Suprapubic skin (tissue), 4 donors: ENCODE data around the gene KIRREL3. TPM values are rescaled to one million over a fixed set of nuclear protein-coding genes. Genes with fewer than 3 reads are reported as not detected.

Source experiments
- DNase-seq, 2 donors: peaks; one replicate each; pipeline ENCODE4 v3.0.0-alpha.2; 2019; ENCODE audit warnings: low spot score in 2 of 2
- H3K27ac ChIP-seq: fragments of 200-600 bp; sonication (generic); one replicate; pipeline ENCODE4 v1.5.1; 2019
- H3K27me3 ChIP-seq: fragments of 200-600 bp; sonication (generic); one replicate; pipeline ENCODE4 v1.5.1; 2019
- H3K36me3 ChIP-seq: fragments of 200-600 bp; sonication (generic); one replicate; pipeline ENCODE4 v1.5.1; 2019
- H3K4me1 ChIP-seq: fragments of 200-600 bp; sonication (generic); one replicate; pipeline ENCODE4 v1.5.1; 2019
- H3K4me3 ChIP-seq: fragments of 200-600 bp; sonication (generic); one replicate; pipeline ENCODE4 v1.5.1; 2019; ENCODE audit warnings: mild to moderate bottlenecking
- H3K9me3 ChIP-seq: fragments of 200-600 bp; sonication (generic); one replicate; pipeline ENCODE4 v1.5.1; 2019
- EP300 ChIP-seq: sonication (generic); formaldehyde crosslinking; IDR thresholded peaks from one replicate; pipeline ENCODE4 v1.6.1; 2017; ENCODE audit warnings: antibody characterized with exemption
- POLR2A ChIP-seq, 2 donors: fragments of 450-650 bp; IDR thresholded peaks; one replicate each; pipeline ENCODE4 v1.6.1; 2017; ENCODE audit warnings: antibody characterized with exemption in 2 of 2, mild to moderate bottlenecking in 2 of 2, moderate library complexity in 2 of 2
- POLR2AphosphoS5 ChIP-seq, 3 donors: sonication (generic); formaldehyde crosslinking; IDR thresholded peaks; one replicate each; pipeline ENCODE4 v1.6.1; 2017; ENCODE audit warnings: antibody characterized with exemption in 3 of 3
- WGBS: methylation state at CpG from one replicate; pipeline ENCODE4 v1.1.5; 2018; 5-methylcytosine and 5-hydroxymethylcytosine counted together
- total RNA-seq, 4 donors: library from RNA; depleted of rRNA; stranded (reverse); fragments of >200 nt; gene quantifications; one replicate each; pipeline ENCODE4 v1.1.0, GENCODE V29; 2016
- TF ChIP-seq, protein P1 (sequence below), 2 donors: fragments of 200-600 bp in 1 of 2; fragments of 450-650 bp in 1 of 2; sonication (generic) in 1 of 2; IDR thresholded peaks; one replicate each; pipeline ENCODE4 v1.5.1; 2016 to 2019; ENCODE audit warnings: antibody characterized with exemption in 2 of 2, mild to moderate bottlenecking in 1 of 2, moderate library complexity in 1 of 2

Gene KIRREL3
- total RNA-seq, 4 donors from 2014 or later, result 0.17 TPM; not detected in 3

DNA sequence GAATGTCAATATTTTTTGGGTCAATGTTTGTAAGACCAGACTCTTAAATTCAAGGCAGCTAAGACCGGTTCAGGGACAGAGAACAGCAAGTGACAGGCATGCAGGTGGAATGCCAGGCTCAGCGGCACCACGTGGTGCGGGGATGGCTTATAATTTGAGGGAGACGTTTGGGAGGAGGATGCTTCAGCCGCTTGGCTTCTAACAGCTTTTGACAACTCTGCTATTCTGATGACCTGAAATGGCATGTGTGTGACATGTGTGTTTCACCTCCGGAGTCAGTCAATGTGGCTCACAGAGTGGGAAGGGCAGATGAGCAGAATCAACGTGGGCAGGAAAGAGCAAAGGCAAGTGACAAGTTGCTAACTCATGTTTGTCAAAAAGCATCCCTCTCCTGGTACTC lies 228.3 kb downstream of the KIRREL3 start:
- DNase-seq, result no peak
- no peak overlapping the region for H3K4me3 ChIP-seq
- no peaks in the 10 kb centered on the region for H3K9me3 ChIP-seq
- TF ChIP-seq, protein P1, sequence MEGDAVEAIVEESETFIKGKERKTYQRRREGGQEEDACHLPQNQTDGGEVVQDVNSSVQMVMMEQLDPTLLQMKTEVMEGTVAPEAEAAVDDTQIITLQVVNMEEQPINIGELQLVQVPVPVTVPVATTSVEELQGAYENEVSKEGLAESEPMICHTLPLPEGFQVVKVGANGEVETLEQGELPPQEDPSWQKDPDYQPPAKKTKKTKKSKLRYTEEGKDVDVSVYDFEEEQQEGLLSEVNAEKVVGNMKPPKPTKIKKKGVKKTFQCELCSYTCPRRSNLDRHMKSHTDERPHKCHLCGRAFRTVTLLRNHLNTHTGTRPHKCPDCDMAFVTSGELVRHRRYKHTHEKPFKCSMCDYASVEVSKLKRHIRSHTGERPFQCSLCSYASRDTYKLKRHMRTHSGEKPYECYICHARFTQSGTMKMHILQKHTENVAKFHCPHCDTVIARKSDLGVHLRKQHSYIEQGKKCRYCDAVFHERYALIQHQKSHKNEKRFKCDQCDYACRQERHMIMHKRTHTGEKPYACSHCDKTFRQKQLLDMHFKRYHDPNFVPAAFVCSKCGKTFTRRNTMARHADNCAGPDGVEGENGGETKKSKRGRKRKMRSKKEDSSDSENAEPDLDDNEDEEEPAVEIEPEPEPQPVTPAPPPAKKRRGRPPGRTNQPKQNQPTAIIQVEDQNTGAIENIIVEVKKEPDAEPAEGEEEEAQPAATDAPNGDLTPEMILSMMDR (IDR thresholded peaks at IDR 0.05), result no peak
- no peak for TF ChIP-seq POLR2A (IDR thresholded peaks at IDR 0.05)
- TF ChIP-seq POLR2AphosphoS5 (IDR thresholded peaks at IDR 0.05), result no peak
- no peak for TF ChIP-seq EP300
- peaks cover 6% of the 10 kb centered on the region for H3K27me3 ChIP-seq
- no peaks in the 10 kb centered on the region for H3K36me3 ChIP-seq
- WGBS, result 65% methylated on average over 8 of the region's 8 CpGs
- no peak overlapping the region for H3K27ac ChIP-seq
- H3K4me1 ChIP-seq, result no peaks in the 10 kb centered on the region

DNA sequence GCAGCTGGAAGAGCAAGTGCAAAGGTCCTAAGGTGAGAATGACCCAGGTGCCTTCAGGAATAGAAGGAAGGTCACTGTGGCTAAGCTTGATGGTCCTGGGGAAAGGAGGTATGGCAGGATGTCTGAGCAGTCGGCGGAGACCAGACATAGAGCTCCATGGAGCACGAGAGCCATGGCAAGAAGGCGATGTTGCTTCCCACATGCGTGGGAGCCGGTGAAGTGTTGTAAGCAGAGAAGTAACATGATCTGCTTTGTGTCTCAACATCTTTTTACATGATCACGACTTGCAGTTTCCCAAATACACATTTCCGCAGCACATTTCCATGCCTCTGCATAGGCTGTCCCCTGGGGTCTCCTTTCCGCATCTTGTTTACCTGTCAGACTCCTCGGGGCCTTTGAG lies 231.9 kb downstream of the KIRREL3 start:
- no peaks in the 10 kb centered on the region for H3K27me3 ChIP-seq
- H3K36me3 ChIP-seq, result no peaks in the 10 kb centered on the region
- no peaks in the 10 kb centered on the region for H3K9me3 ChIP-seq
- no peak overlapping the region for H3K4me3 ChIP-seq
- 86% methylated on average over 10 of the region's 10 CpGs for WGBS
- no peaks in the 10 kb centered on the region for H3K4me1 ChIP-seq
- no peak for DNase-seq
- TF ChIP-seq POLR2AphosphoS5 (IDR thresholded peaks at IDR 0.05) (no peak), POLR2A (IDR thresholded peaks at IDR 0.05) (no peak), EP300 (no peak)
- TF ChIP-seq, protein P1 (IDR thresholded peaks at IDR 0.05), result no peak
- no peak overlapping the region for H3K27ac ChIP-seq

DNA sequence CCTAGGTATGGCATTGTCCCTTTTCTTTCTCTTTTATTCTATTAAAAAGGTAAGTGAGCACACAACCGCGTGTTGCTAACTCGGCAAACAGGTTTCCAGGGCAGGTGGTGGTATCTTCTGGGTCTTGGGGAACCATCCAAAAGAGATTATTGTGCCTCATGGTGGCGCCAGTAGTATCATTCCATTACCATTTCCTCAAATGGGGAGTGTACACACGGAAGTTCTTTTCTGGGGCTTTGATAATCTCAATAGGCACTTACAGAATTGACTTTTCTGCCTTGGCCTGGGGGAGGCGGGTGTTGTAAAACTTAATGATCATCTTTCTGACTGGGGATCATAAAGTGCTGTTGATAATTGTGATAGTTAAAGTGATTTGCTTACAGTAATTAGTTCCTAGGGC lies 234.1 kb downstream of the KIRREL3 start:
- Histone ChIP-seq H3K4me3 (no peak overlapping the region), H3K27me3 (no peaks in the 10 kb centered on the region), H3K9me3 (no peaks in the 10 kb centered on the region), H3K27ac (no peak overlapping the region), H3K36me3 (no peaks in the 10 kb centered on the region), H3K4me1 (no peaks in the 10 kb centered on the region)
- no peak for DNase-seq
- TF ChIP-seq EP300 (no peak), POLR2AphosphoS5 (IDR thresholded peaks at IDR 0.05) (no peak), POLR2A (IDR thresholded peaks at IDR 0.05) (no peak)
- TF ChIP-seq, protein P1 (IDR thresholded peaks at IDR 0.05), result no peak
- 81% methylated on average over 6 of the region's 6 CpGs for WGBS

DNA sequence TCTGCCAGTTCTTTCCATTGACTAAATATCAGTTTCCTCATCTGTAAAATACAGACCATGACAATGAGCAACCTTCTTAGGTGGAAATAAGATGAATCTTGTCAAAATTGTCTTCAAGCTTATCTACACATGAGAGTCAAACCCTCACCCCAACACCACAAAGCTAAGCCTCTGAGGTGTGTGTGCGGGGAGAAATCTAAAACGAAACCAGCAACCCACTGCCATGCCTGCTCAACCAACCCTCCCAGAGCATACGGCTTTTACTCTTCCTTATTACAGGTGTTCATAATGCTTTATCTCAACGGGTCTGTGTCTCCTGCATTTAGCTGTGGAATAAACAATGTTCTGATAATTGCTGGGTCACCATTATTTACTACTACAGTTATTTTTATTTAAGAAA lies 235.4 kb downstream of the KIRREL3 start:
- no peaks in the 10 kb centered on the region for H3K27me3 ChIP-seq
- no peaks in the 10 kb centered on the region for H3K9me3 ChIP-seq
- no peaks in the 10 kb centered on the region for H3K4me1 ChIP-seq
- TF ChIP-seq POLR2AphosphoS5 (IDR thresholded peaks at IDR 0.05) (no peak), POLR2A (IDR thresholded peaks at IDR 0.05) (no peak), EP300 (no peak)
- TF ChIP-seq, protein P1 (IDR thresholded peaks at IDR 0.05), result no peak
- H3K36me3 ChIP-seq, result no peaks in the 10 kb centered on the region
- H3K27ac ChIP-seq, result no peak overlapping the region
- DNase-seq, result no peak
- no peak overlapping the region for H3K4me3 ChIP-seq
- WGBS, result 89% methylated on average over 4 of the region's 4 CpGs

GRCh38 chr11:126764231-126764630 lies 236.3 kb downstream of the KIRREL3 start:
- Histone ChIP-seq H3K4me1 (no peaks in the 10 kb centered on the region), H3K9me3 (no peaks in the 10 kb centered on the region), H3K4me3 (no peak overlapping the region), H3K27ac (no peak overlapping the region), H3K36me3 (no peaks in the 10 kb centered on the region), H3K27me3 (no peaks in the 10 kb centered on the region)
- TF ChIP-seq EP300 (no peak), POLR2A (IDR thresholded peaks at IDR 0.05) (no peak), POLR2AphosphoS5 (IDR thresholded peaks at IDR 0.05) (no peak)
- TF ChIP-seq, protein P1 (IDR thresholded peaks at IDR 0.05), result no peak
- 71% methylated on average over 10 of the region's 10 CpGs for WGBS
- DNase-seq, result no peak
